ENCODE results near the gene UPF3B. TPM values are rescaled to one million over a fixed set of nuclear protein-coding genes. Genes with fewer than 3 reads are reported as not detected.
A peak's percentile ranks its signal among the peaks of the same experiment; 100 is the strongest.
"Not testable (repeated sequence)": the region's sequence is repeated elsewhere in the genome, so short reads cannot be mapped to it uniquely, and the experiment has no call there.

The UPF3B gene
- total RNA-seq, 2 experiments from 2014 or later, result 14.8 to 15.3 TPM

DNA sequence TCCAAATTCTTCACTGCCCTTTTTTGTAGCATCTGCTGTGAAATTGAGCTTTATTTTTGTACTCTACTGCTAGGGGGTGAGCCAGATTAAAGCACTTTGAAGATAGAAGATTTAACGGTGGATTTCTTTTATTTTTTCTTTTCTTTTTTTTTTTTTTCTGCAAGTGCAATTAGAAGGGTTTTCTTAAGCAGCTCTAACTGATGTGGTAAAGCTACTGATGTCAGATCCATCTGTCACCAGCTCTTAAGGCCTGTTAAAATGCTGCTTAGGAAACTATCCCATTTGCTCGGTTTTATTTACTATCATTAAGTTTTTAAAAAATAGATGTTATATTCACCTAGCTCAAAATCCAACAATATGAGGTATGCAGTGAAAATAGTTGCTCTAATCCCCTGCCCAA is 26.0 kb upstream of the UPF3B start:
- Mint-ChIP-seq H3K4me1 (ENCODE audit: low read depth) (peaks cover 11% of the 10 kb centered on the region), H3K9me3 (no peaks in the 10 kb centered on the region), H3K27ac (no peak overlapping the region), H3K27me3 (no peaks in the 10 kb centered on the region), H3K36me3 (peaks cover 5% of the 10 kb centered on the region), H3K4me3 (no peak overlapping the region)
- CTCF ChIA-PET, result interaction anchor here (0.7 to 1.1 kb wide), 2 partner anchors 9 to 126 kb away, joined by 3 to 8 read pairs; no protein-coding TSS in a partner anchor
- POLR2A ChIA-PET, result interaction anchor here (1.1 kb wide), 1 partner anchor 88 kb away, joined by 4 read pairs; the partner anchor contains the start of gene RPL39
- intact Hi-C loops (cut with micrococcal nuclease), result no loop called here
- no peak for DNase-seq

DNA sequence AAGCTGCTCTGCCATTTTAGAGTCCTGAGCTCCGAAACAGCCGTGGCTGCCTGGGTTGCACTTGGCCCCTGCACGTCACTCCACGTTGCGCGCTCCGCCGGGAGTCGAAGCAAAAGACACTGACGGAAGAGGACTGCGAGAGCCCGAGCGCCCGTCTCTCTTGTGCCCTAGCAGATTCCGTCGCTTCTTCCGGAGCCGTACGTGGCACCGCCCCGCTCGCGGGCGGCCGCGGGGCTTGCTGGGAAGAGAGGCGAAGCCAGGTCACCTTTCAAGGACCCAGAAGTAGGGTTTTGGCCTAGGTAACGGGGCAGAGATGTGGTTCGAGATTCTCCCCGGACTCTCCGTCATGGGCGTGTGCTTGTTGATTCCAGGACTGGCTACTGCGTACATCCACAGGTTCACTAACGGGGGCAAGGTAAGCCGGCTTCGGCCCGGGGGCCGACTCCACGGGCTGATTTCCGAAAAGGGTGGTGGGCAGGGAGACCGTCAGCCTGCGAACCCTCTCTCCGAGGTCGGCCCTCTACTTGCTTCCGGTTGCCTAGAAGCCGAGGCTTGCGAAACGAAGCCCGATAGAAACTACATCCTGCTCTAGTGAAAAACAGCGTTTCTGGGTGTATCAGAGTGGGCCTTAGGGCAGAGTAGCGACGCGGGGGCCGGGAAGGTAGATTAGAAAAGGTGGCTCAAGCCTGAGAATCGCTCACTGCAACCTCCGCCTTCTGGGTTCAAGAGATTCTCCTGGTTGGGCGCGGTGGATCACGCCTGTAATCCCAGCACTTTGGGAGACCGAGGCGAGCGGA is 19.0 kb upstream of the UPF3B start, which contains the start of the genes NDUFA1 and RNF113A:
TSS of gene NDUFA1 (plus strand) at position 234 of the 797 bp plus-strand sequence. CDS start at position 314, 80 bp downstream.
TSS of gene RNF113A (minus strand) at position 135 of the 797 bp plus-strand sequence. CDS start at position 15, 120 bp downstream.
- intact Hi-C loops (cut with micrococcal nuclease), result loop anchor here (1.0 to 5.0 kb wide), 6 partner anchors 18 to 264 kb away; partner anchors contain the start of genes NKAP, NKRF, RPL39 and SOWAHD
- Mint-ChIP-seq H3K9me3 (no peaks in the 10 kb centered on the region), H3K27me3 (no peaks in the 10 kb centered on the region), H3K27ac (peak within 1 kb of the TSS; percentile 98), H3K4me3 (peak within 1 kb of the TSS; percentile 98), H3K4me1 (ENCODE audit: low read depth) (peaks cover 10% of the 10 kb centered on the region), H3K36me3 (peaks cover 13% of the 10 kb centered on the region)
- ChIA-PET POLR2A (interaction anchor here (1.4 to 2.9 kb wide), 5 partner anchors 19 to 298 kb away, joined by 4 to 29 read pairs (median 9); partner anchors contain the start of genes RPL39, UBE2A and UPF3B), CTCF (interaction anchor here (1.9 kb wide), 1 partner anchor 80 kb away, joined by 8 read pairs; the partner anchor contains the start of gene RPL39)
- peak; percentile 91 for DNase-seq

DNA sequence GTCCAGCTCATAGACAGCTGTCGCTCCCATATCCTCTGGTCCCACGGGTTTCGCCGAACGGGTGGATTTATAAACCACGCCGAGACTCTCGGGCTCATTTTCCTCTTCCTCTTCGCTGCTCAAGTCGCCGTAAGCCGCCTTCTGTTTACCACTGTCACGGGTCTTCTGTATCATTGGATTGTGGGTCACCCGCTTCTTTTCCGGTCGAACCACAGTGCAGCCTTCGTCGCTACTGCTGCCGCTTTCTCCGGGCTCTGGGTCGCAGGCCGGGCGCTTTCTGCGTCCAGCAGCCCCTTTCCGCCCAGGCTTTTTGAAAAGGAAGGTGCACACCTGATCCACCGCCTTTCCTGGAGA is 18.5 kb upstream of the UPF3B start:
- H3K27me3 Mint-ChIP-seq, result no peaks in the 10 kb centered on the region
- ChIA-PET POLR2A (interaction anchor here (1.4 to 2.9 kb wide), 6 partner anchors 19 to 297 kb away, joined by 4 to 29 read pairs (median 7); partner anchors contain the start of genes RPL39, UBE2A and UPF3B), CTCF (interaction anchor here (1.2 to 1.9 kb wide), 2 partner anchors 19 to 80 kb away, joined by 3 to 8 read pairs; partner anchors contain the start of genes RPL39 and UPF3B)
- DNase-seq, result no peak
- H3K9me3 Mint-ChIP-seq, result no peaks in the 10 kb centered on the region
- intact Hi-C loops (cut with micrococcal nuclease), result loop anchor here (1.0 to 5.0 kb wide), 6 partner anchors 18 to 264 kb away; partner anchors contain the start of genes NKAP, NKRF, RPL39 and SOWAHD
- peak overlapping the region; percentile 98 for H3K27ac Mint-ChIP-seq
- H3K4me3 Mint-ChIP-seq, result peak overlapping the region; percentile 98
- peaks cover 13% of the 10 kb centered on the region for H3K36me3 Mint-ChIP-seq
- peaks cover 10% of the 10 kb centered on the region for H3K4me1 Mint-ChIP-seq (ENCODE audit: low read depth)

DNA sequence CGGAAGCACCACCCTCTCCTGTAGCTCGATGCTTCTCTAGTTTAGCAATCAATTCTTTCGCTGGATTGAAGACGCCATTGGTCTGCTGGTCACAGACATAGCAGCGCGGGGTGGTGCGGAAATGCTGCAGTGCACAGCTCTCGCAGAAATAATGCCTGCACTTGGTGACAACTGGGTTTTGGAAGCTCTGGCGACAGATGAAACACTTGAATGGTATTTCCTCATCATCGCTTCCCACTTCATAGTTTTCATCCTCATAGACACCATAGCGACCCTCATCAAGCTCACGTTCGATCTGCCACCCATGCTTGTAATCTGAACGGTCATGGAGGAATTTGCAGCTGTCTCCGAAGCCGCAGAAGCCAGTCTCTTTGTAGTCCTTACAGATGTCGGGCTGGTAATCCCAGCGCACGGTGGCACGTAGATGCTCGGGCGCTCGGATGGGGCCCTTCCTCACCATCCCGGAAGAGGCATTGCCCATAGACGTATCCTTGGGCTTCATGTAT is 17.9 kb upstream of the UPF3B start:
- Mint-ChIP-seq H3K4me1 (ENCODE audit: low read depth) (peaks cover 10% of the 10 kb centered on the region), H3K4me3 (peak overlapping the region; percentile 98), H3K27me3 (no peaks in the 10 kb centered on the region), H3K27ac (peak overlapping the region; percentile 98), H3K36me3 (peaks cover 10% of the 10 kb centered on the region), H3K9me3 (no peaks in the 10 kb centered on the region)
- intact Hi-C loops (cut with micrococcal nuclease), result loop anchor here (1.0 to 5.0 kb wide), 6 partner anchors 17 to 263 kb away; partner anchors contain the start of genes NKAP, NKRF, RPL39 and SOWAHD
- peak; percentile 49 for DNase-seq
- POLR2A ChIA-PET, result interaction anchor here (0.8 to 2.9 kb wide), 7 partner anchors 18 to 296 kb away, joined by 4 to 29 read pairs (median 5); partner anchors contain the start of genes RPL39, UBE2A and UPF3B
- CTCF ChIA-PET, result interaction anchor here (1.1 to 1.9 kb wide), 4 partner anchors 9 to 79 kb away, joined by 3 to 8 read pairs (median 4); partner anchors contain the start of genes RPL39 and UPF3B

DNA sequence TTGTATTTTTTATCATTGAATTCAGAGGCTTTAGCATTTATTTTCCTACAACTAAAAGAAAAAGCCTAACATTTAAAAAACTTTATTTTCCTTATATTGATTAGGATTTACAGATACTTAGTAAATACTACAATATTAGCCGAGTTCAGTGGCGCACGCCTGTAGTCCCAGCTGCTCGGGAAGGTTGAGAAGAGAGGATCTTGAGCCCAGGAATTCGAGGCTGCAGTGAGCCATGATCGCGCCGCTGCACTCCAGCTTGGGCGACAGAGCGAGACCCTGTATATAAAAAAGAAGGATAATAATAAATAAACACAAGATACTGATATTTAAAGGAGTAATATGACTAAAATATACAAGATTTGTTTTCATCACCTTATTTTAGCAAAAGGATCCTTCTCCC is 681 bp upstream of the UPF3B start:
- CTCF ChIA-PET, result interaction anchor here (1.0 to 1.7 kb wide), 5 partner anchors 9 to 371 kb away, joined by 3 to 7 read pairs (median 4); partner anchors contain the start of gene RPL39
- DNase-seq, result no peak
- Mint-ChIP-seq H3K27me3 (no peaks in the 10 kb centered on the region), H3K9me3 (no peaks in the 10 kb centered on the region), H3K4me3 (peak overlapping the region; percentile 99), H3K27ac (peak overlapping the region; percentile 94), H3K4me1 (ENCODE audit: low read depth) (peaks cover 8% of the 10 kb centered on the region), H3K36me3 (peaks cover 7% of the 10 kb centered on the region)
- intact Hi-C loops (cut with micrococcal nuclease), result loop anchor here (1.0 kb wide), 2 partner anchors 18 to 62 kb away; partner anchors contain the start of genes NDUFA1, RNF113A and RPL39
- POLR2A ChIA-PET, result interaction anchor here (0.5 to 2.2 kb wide), 7 partner anchors 10 to 1358 kb away, joined by 3 to 19 read pairs (median 4); partner anchors contain the start of genes DOCK11, NDUFA1, RNF113A and RPL39

DNA sequence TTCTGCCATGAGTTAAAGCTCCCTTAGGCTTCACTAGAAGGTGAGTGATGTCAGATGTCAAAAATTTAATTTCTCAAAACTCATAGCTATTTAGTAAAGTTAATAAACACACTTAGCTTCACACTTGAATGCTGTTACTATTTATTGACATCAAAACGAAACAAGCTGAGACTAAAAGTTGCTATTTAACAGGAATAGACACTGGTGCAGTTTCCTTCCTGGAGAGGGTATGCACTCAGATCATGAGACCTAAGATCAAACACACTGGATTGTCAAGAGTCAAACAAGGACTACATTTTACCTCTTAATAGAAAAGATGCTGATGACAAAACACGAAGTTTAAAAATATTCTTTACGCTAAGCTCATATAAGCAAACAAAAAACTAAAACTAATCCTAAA is 18.9 kb downstream of the UPF3B start:
- POLR2A ChIA-PET, result interaction anchor here (1.0 kb wide), 1 partner anchor 19 kb away, joined by 4 read pairs; the partner anchor contains the start of gene UPF3B
- CTCF ChIA-PET, result no interaction called here
- H3K4me1 Mint-ChIP-seq (ENCODE audit: low read depth), result no peaks in the 10 kb centered on the region

DNA sequence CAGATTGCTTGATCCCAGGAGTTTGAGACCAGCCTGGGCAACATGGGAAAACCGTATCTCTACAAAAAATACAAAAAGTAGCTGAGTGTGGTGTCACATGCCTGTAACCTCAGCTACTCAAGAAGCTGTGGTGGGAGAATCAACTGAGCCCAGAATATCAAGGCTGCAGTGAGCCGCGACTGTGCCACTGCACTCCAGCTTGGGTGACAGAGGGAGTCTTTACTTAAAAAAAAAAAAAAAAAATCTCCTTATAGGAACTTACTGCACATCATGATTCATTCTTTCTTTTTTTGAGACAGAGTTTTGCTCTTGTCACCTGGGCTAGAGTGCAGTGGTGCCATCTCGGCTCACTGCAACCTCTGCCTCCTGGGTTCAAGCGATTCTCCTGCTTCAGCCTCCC is 24.3 kb downstream of the UPF3B start:
- ChIA-PET POLR2A (interaction anchor here (3.3 kb wide), 1 partner anchor 37 kb away, joined by 11 read pairs; the partner anchor contains the start of gene RPL39), CTCF (interaction anchor here (0.6 kb wide), 1 partner anchor 1227 kb away, joined by 5 read pairs; no protein-coding TSS in a partner anchor)
- Mint-ChIP-seq H3K9me3 (no peaks in the 10 kb centered on the region), H3K4me1 (ENCODE audit: low read depth) (peaks cover 10% of the 10 kb centered on the region), H3K36me3 (peaks cover 11% of the 10 kb centered on the region), H3K27ac (no peak overlapping the region), H3K4me3 (no peak overlapping the region), H3K27me3 (no peaks in the 10 kb centered on the region)
- DNase-seq, result no peak
- intact Hi-C loops (cut with micrococcal nuclease), result no loop called here

More for the DNA sequence above, 18.9 kb downstream of the UPF3B start:
- intact Hi-C loops (cut with micrococcal nuclease), result no loop called here
- Mint-ChIP-seq H3K27me3 (no peaks in the 10 kb centered on the region), H3K4me3 (no peak overlapping the region), H3K27ac (no peak overlapping the region), H3K9me3 (no peaks in the 10 kb centered on the region), H3K36me3 (peaks cover 32% of the 10 kb centered on the region)
- DNase-seq, result no peak

DNA sequence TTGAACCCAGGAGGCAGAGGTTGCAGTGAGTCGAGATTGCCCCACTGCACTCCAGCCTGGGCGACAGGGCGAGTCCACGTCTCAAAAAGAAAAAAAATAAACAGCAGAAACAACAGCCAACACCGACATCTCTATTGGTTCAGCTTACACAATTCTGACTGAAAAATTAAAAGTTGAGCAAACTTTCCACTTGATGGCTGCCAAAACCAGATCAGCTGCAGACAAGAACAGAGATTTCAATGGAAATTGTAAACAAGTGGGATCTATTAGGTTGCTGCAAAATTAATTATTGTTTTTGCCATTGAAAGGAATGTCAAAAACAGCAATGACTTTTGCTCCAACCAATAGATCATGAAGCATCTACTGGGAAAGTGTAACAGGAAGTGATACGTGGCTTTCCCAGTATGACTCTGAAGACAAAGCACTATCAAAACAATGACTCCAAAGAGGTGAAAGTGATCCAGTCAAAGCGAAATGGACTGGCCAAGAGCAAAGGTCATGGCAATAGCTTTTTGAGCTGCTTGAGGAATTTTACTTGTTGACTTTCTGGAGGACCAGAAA is 26.3 kb downstream of the UPF3B start:
- Mint-ChIP-seq H3K4me1 (ENCODE audit: low read depth) (peaks cover 18% of the 10 kb centered on the region), H3K27me3 (no peaks in the 10 kb centered on the region), H3K4me3 (no peak overlapping the region), H3K9me3 (no peaks in the 10 kb centered on the region), H3K36me3 (peaks cover 11% of the 10 kb centered on the region), H3K27ac (peak overlapping the region; percentile 18)
- CTCF ChIA-PET, result interaction anchor here (1.2 kb wide), 1 partner anchor 35 kb away, joined by 3 read pairs; the partner anchor contains the start of gene RPL39
- POLR2A ChIA-PET, result interaction anchor here (3.3 kb wide), 1 partner anchor 35 kb away, joined by 11 read pairs; the partner anchor contains the start of gene RPL39
- intact Hi-C loops (cut with micrococcal nuclease), result loop anchor here (1.0 kb wide), 1 partner anchor 35 kb away; the partner anchor contains the start of gene RPL39
- peak; percentile 31 for DNase-seq

DNA sequence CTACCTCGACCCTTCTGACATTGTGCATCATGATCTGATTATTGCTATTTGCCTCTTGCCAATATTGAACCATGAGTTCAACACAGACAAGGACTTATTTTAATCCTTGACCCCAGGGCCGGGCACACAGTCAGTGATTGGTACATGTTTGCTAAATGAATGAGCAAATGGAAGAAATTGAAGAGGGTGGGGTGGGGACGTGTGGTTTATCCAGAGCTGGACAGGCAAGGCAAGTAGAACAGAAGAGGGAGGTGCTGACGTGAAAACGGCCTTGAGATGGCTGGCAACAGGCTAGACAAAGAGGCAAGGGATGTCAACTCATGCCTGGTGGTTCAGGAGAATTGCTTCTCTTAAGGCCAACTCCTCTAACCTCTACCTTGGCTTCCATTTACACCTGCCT is 28.5 kb downstream of the UPF3B start:
- H3K27ac Mint-ChIP-seq; H3K27me3 Mint-ChIP-seq; H3K4me3 Mint-ChIP-seq; DNase-seq; H3K9me3 Mint-ChIP-seq; CTCF ChIA-PET; intact Hi-C loops (cut with micrococcal nuclease); POLR2A ChIA-PET; H3K36me3 Mint-ChIP-seq: not testable (repeated sequence)
- peaks cover 22% of the 10 kb centered on the region for H3K4me1 Mint-ChIP-seq (ENCODE audit: low read depth)

DNA sequence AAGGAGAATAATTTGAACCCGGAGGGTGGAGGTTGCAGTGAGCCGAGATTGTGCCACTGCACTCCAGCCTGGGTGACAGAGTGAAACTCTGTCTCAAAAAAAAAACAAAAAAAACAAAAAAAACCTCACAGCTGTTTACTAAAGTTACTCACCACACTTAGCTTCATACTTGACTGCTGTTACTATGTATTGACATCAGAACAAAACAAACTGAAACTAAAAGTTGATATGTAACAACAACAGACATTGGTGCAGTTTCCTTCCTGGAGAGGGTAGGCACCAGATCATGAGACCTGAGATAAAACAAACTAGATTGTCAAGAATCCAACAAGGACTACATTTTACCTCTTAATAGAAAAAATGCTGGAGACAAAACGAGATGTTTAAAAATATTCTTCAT is 31.1 kb downstream of the UPF3B start:
- H3K4me3 Mint-ChIP-seq; H3K27me3 Mint-ChIP-seq; H3K9me3 Mint-ChIP-seq; DNase-seq; H3K36me3 Mint-ChIP-seq; intact Hi-C loops (cut with micrococcal nuclease): not testable (repeated sequence)
- Mint-ChIP-seq H3K4me1 (ENCODE audit: low read depth) (peaks cover 28% of the 10 kb centered on the region), H3K27ac (peak overlapping the region; percentile 70)
- POLR2A ChIA-PET, result interaction anchor here (1.5 kb wide), 1 partner anchor 30 kb away, joined by 6 read pairs; the partner anchor contains the start of gene RPL39
- CTCF ChIA-PET, result interaction anchor here (1.2 kb wide), 1 partner anchor 66 kb away, joined by 3 read pairs; no protein-coding TSS in a partner anchor

DNA sequence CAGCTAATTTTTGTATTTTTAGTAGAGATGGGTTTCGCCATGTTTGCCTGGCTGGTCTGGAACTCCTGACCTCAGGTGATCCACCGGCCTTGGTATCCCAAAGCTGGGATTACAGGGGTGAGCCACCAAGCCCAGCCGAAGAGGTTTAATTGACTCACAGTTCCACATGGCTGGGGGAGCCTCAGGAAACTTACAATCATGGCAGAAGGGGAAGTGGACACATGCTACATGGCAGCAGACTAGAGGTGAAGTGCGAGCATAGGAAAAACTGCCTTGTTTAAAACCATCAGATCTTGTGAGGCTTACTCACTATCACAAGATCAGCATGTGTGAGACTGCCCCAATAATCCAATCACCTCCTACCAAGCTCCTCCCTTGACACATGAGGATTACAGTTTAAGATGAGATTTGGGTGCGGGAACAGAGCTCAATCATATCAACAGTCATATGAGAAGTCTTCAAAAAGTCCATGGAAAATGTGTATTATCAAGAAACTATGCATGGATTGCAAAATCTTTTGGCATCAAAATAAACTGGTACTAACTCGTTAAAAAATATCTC is 35.6 kb downstream of the UPF3B start:
- ChIA-PET CTCF (no interaction called here), POLR2A (interaction anchor here (1.6 to 1.8 kb wide), 2 partner anchors 26 to 30 kb away, joined by 3 to 4 read pairs; partner anchors contain the start of gene RPL39)
- no peak for DNase-seq
- no peak overlapping the region for H3K4me3 Mint-ChIP-seq
- H3K4me1 Mint-ChIP-seq (ENCODE audit: low read depth), result peaks cover 18% of the 10 kb centered on the region
- no peaks in the 10 kb centered on the region for H3K36me3 Mint-ChIP-seq
- H3K27me3 Mint-ChIP-seq, result no peaks in the 10 kb centered on the region
- intact Hi-C loops (cut with micrococcal nuclease), result no loop called here
- no peak overlapping the region for H3K27ac Mint-ChIP-seq
- H3K9me3 Mint-ChIP-seq, result no peaks in the 10 kb centered on the region
